Measurements from ENCODE around the gene SLC11A2. TPM values are rescaled to one million over a fixed set of nuclear protein-coding genes. Genes with fewer than 3 reads are reported as not detected.
"Not testable (repeated sequence)": the region's sequence is repeated elsewhere in the genome, so short reads cannot be mapped to it uniquely, and the experiment has no call there.

The SLC11A2 gene
- polyA plus RNA-seq, 2 donors = 18.0 to 19.5 TPM

DNA sequence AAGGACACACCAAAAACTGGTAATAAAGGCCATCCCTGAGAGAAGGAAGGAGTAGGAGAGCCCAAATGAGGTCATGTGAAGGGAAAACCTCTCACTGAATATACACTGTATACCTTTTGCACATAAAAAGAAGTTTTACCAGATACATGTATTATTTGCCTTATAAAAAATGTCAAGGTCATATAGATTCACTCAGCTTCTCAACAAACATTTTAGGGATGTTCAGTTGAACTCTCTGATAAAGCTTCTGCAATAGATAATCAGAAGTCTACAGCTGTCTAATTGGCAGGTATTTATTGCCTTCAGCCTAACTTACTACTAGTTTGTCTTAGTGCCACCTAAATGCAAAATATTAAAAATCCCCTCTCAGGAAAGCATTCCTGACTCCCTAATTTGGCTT lies 8.7 kb downstream of the SLC11A2 start:
- Histone ChIP-seq H3K9me3 (ENCODE audit: control insufficient read depth in 2 of 2, insufficient read depth in 1 of 2, low read depth in 1 of 2, low read length in 1 of 2) (no peaks in the 10 kb centered on the region), H3K4me3 (ENCODE audit: low read depth in 1 of 2, low read length in 2 of 2) (no peak overlapping the region), H3K27me3 (ENCODE audit: control insufficient read depth in 1 of 2, insufficient read depth in 2 of 2, low read length in 2 of 2) (no peaks in the 10 kb centered on the region), H3K36me3 (ENCODE audit: control insufficient read depth in 2 of 2, insufficient read depth in 2 of 2, low read length in 1 of 2) (no peaks in the 10 kb centered on the region), H3K4me1 (ENCODE audit: control insufficient read depth in 2 of 2, insufficient read depth in 2 of 2, low read length in 1 of 2) (no peaks in the 10 kb centered on the region), H3K27ac (ENCODE audit: low read depth in 2 of 2, low read length in 1 of 2) (no peak overlapping the region)

DNA sequence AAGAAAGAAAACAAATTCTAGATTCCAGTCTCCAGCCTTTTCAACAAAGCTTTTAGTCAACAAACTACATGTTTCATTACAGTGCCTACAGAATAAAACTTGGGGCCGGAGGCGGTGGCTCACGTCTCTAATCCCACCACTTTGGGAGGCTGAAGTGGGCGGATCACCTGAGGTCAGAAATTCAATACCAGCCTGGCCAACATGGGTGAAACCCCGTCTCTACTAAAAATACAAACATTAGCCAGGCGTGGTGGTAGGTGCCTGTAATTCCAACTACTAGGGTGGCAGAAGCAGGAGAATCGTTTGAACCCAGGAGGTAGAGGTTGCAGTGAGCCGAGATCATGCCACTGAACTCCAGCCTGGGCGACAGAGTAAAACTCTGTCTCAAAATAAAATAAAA lies 11.7 kb downstream of the SLC11A2 start:
- H3K36me3 ChIP-seq (ENCODE audit: control insufficient read depth in 2 of 2, insufficient read depth in 2 of 2, low read length in 1 of 2); H3K27ac ChIP-seq (ENCODE audit: low read depth in 2 of 2, low read length in 1 of 2); H3K4me3 ChIP-seq (ENCODE audit: low read depth in 1 of 2, low read length in 2 of 2); H3K9me3 ChIP-seq (ENCODE audit: control insufficient read depth in 2 of 2, insufficient read depth in 1 of 2, low read depth in 1 of 2, low read length in 1 of 2); H3K4me1 ChIP-seq (ENCODE audit: control insufficient read depth in 2 of 2, insufficient read depth in 2 of 2, low read length in 1 of 2); H3K27me3 ChIP-seq (ENCODE audit: control insufficient read depth in 1 of 2, insufficient read depth in 2 of 2, low read length in 2 of 2): not testable (repeated sequence)
- WGBS, 2 donors = 86 to 90% methylated on average over 9 of the region's 9 CpGs

- Histone ChIP-seq H3K4me1 (ENCODE audit: control insufficient read depth in 2 of 2, insufficient read depth in 2 of 2, low read length in 1 of 2) (no peaks in the 10 kb centered on the region), H3K36me3 (ENCODE audit: control insufficient read depth in 2 of 2, insufficient read depth in 2 of 2, low read length in 1 of 2) (no peaks in the 10 kb centered on the region), H3K27ac (ENCODE audit: low read depth in 2 of 2, low read length in 1 of 2) (no peak overlapping the region), H3K4me3 (ENCODE audit: low read depth in 1 of 2, low read length in 2 of 2) (no peak overlapping the region), H3K27me3 (ENCODE audit: control insufficient read depth in 1 of 2, insufficient read depth in 2 of 2, low read length in 2 of 2) (no peaks in the 10 kb centered on the region), H3K9me3 (ENCODE audit: control insufficient read depth in 2 of 2, insufficient read depth in 1 of 2, low read depth in 1 of 2, low read length in 1 of 2) (no peaks in the 10 kb centered on the region)
- 75 to 81% methylated on average over 7 of the region's 7 CpGs for WGBS, 2 donors
Measured at GRCh38 chr12:51013441-51013840, 12.7 kb downstream of the SLC11A2 start.

GRCh38 chr12:51012570-51013236 lies 13.5 kb downstream of the SLC11A2 start:
- Histone ChIP-seq H3K36me3 (ENCODE audit: control insufficient read depth in 2 of 2, insufficient read depth in 2 of 2, low read length in 1 of 2) (no peaks in the 10 kb centered on the region), H3K4me1 (ENCODE audit: control insufficient read depth in 2 of 2, insufficient read depth in 2 of 2, low read length in 1 of 2) (no peaks in the 10 kb centered on the region), H3K27ac (ENCODE audit: low read depth in 2 of 2, low read length in 1 of 2) (no peak overlapping the region), H3K4me3 (ENCODE audit: low read depth in 1 of 2, low read length in 2 of 2) (no peak overlapping the region), H3K9me3 (ENCODE audit: control insufficient read depth in 2 of 2, insufficient read depth in 1 of 2, low read depth in 1 of 2, low read length in 1 of 2) (no peaks in the 10 kb centered on the region), H3K27me3 (ENCODE audit: control insufficient read depth in 1 of 2, insufficient read depth in 2 of 2, low read length in 2 of 2) (no peaks in the 10 kb centered on the region)
- 80 to 84% methylated on average over 5 of the region's 5 CpGs for WGBS, 2 donors

DNA sequence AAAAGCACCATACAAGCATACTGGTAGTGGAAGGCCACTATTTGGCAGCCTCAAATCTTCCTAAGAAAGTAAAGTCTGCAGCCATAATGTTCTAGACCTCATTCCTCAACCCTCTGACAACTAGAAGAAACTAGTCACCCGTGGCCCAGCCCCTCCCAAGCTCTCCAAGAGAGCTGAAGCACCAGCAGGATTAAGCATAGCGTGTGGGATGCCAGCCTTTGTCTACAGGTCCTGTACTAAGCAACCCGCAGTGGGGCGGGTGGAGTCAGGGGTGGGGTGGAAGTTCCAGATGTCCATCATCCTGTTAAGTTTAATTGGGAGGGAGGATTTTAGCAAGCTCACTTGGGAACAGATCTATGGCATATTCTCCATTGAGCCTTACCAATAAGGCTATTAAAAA lies 14.2 kb downstream of the SLC11A2 start:
- 41 to 56% methylated on average over 4 of the region's 4 CpGs for WGBS, 2 donors

DNA sequence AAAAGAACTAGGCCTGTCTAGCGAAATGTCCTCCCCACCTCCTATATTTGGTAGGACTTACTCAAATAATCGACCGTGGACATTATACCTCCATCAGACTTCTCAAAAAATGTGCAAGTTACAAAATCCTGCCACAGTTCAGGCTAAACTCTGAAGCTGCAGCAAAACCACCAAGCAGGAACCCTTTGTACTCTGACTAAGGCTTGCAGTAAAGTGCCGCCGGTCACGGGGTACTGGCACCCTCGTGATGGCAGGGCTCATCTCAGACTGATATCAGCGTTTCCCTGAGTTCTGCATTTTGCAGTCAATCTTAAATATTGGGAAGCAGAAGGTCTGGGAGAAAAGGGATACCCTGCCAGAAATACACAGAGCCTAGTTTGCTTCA lies 17.1 kb downstream of the SLC11A2 start:
- 67 to 73% methylated on average over 8 of the region's 8 CpGs for WGBS, 2 donors
- Histone ChIP-seq H3K9me3 (ENCODE audit: control insufficient read depth in 2 of 2, insufficient read depth in 1 of 2, low read depth in 1 of 2, low read length in 1 of 2) (no peaks in the 10 kb centered on the region), H3K4me1 (ENCODE audit: control insufficient read depth in 2 of 2, insufficient read depth in 2 of 2, low read length in 1 of 2) (no peaks in the 10 kb centered on the region), H3K4me3 (ENCODE audit: low read depth in 1 of 2, low read length in 2 of 2) (no peak overlapping the region), H3K27ac (ENCODE audit: low read depth in 2 of 2, low read length in 1 of 2) (no peak overlapping the region), H3K36me3 (ENCODE audit: control insufficient read depth in 2 of 2, insufficient read depth in 2 of 2, low read length in 1 of 2) (peaks cover 3 to 5% of the 10 kb centered on the region in 2 donors), H3K27me3 (ENCODE audit: control insufficient read depth in 1 of 2, insufficient read depth in 2 of 2, low read length in 2 of 2) (no peaks in the 10 kb centered on the region)

More for the DNA sequence above, 14.2 kb downstream of the SLC11A2 start:
- Histone ChIP-seq H3K27ac (ENCODE audit: low read depth in 2 of 2, low read length in 1 of 2) (no peak overlapping the region), H3K4me3 (ENCODE audit: low read depth in 1 of 2, low read length in 2 of 2) (no peak overlapping the region), H3K4me1 (ENCODE audit: control insufficient read depth in 2 of 2, insufficient read depth in 2 of 2, low read length in 1 of 2) (no peaks in the 10 kb centered on the region), H3K36me3 (ENCODE audit: control insufficient read depth in 2 of 2, insufficient read depth in 2 of 2, low read length in 1 of 2) (no peaks in the 10 kb centered on the region), H3K27me3 (ENCODE audit: control insufficient read depth in 1 of 2, insufficient read depth in 2 of 2, low read length in 2 of 2) (no peaks in the 10 kb centered on the region), H3K9me3 (ENCODE audit: control insufficient read depth in 2 of 2, insufficient read depth in 1 of 2, low read depth in 1 of 2, low read length in 1 of 2) (no peaks in the 10 kb centered on the region)

GRCh38 chr12:51008329-51009055 lies 17.7 kb downstream of the SLC11A2 start:
- H3K27me3 ChIP-seq (ENCODE audit: control insufficient read depth in 1 of 2, insufficient read depth in 2 of 2, low read length in 2 of 2) = no peaks in the 10 kb centered on the region
- 89 to 92% methylated on average over 1 of the region's 1 CpG for WGBS, 2 donors
- H3K36me3 ChIP-seq (ENCODE audit: control insufficient read depth in 2 of 2, insufficient read depth in 2 of 2, low read length in 1 of 2) = peaks cover 3 to 5% of the 10 kb centered on the region in 2 donors
- H3K27ac ChIP-seq (ENCODE audit: low read depth in 2 of 2, low read length in 1 of 2) = no peak overlapping the region
- H3K4me3 ChIP-seq (ENCODE audit: low read depth in 1 of 2, low read length in 2 of 2) = no peak overlapping the region
- no peaks in the 10 kb centered on the region for H3K9me3 ChIP-seq (ENCODE audit: control insufficient read depth in 2 of 2, insufficient read depth in 1 of 2, low read depth in 1 of 2, low read length in 1 of 2)
- H3K4me1 ChIP-seq (ENCODE audit: control insufficient read depth in 2 of 2, insufficient read depth in 2 of 2, low read length in 1 of 2) = no peaks in the 10 kb centered on the region

DNA sequence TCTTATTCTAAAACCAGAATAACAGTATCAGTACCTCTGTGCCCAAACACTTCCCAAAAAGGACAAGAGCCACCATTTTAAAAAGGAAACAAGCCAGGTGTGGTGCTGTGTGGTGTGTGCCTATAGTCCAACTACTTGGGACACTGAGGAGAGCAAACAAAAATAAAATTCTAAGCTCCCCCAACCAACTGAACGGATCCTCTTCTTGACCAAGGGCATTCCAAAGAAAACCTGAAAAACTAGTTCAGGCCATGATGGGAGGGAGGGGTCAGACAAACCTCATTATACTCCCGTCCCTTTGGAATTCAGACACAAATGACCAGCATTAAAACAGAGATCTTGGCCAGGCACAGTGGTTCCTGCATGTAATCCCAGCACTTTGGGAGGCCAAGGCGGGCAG lies 20.5 kb downstream of the SLC11A2 start:
- Histone ChIP-seq H3K4me1 (ENCODE audit: control insufficient read depth in 2 of 2, insufficient read depth in 2 of 2, low read length in 1 of 2) (no peaks in the 10 kb centered on the region), H3K27ac (ENCODE audit: low read depth in 2 of 2, low read length in 1 of 2) (no peak overlapping the region), H3K36me3 (ENCODE audit: control insufficient read depth in 2 of 2, insufficient read depth in 2 of 2, low read length in 1 of 2) (peaks cover 5 to 7% of the 10 kb centered on the region in 2 donors), H3K9me3 (ENCODE audit: control insufficient read depth in 2 of 2, insufficient read depth in 1 of 2, low read depth in 1 of 2, low read length in 1 of 2) (no peaks in the 10 kb centered on the region), H3K27me3 (ENCODE audit: control insufficient read depth in 1 of 2, insufficient read depth in 2 of 2, low read length in 2 of 2) (no peaks in the 10 kb centered on the region), H3K4me3 (ENCODE audit: low read depth in 1 of 2, low read length in 2 of 2) (no peak overlapping the region)
- 58 to 62% methylated on average over 3 of the region's 3 CpGs for WGBS, 2 donors

GRCh38 chr12:51005030-51005429 lies 21.2 kb downstream of the SLC11A2 start:
- Histone ChIP-seq H3K4me1 (ENCODE audit: control insufficient read depth in 2 of 2, insufficient read depth in 2 of 2, low read length in 1 of 2) (no peaks in the 10 kb centered on the region), H3K9me3 (ENCODE audit: control insufficient read depth in 2 of 2, insufficient read depth in 1 of 2, low read depth in 1 of 2, low read length in 1 of 2) (no peaks in the 10 kb centered on the region), H3K27me3 (ENCODE audit: control insufficient read depth in 1 of 2, insufficient read depth in 2 of 2, low read length in 2 of 2) (no peaks in the 10 kb centered on the region), H3K36me3 (ENCODE audit: control insufficient read depth in 2 of 2, insufficient read depth in 2 of 2, low read length in 1 of 2) (peaks cover 5 to 7% of the 10 kb centered on the region in 2 donors), H3K4me3 (ENCODE audit: low read depth in 1 of 2, low read length in 2 of 2) (no peak overlapping the region), H3K27ac (ENCODE audit: low read depth in 2 of 2, low read length in 1 of 2) (no peak overlapping the region)
- WGBS, 2 donors = 89 to 90% methylated on average over 3 of the region's 3 CpGs

- H3K27me3 ChIP-seq (ENCODE audit: control insufficient read depth in 1 of 2, insufficient read depth in 2 of 2, low read length in 2 of 2) = no peaks in the 10 kb centered on the region
- WGBS, 2 donors = 78 to 84% methylated on average over 6 of the region's 6 CpGs
- no peak overlapping the region for H3K27ac ChIP-seq (ENCODE audit: low read depth in 2 of 2, low read length in 1 of 2)
- no peaks in the 10 kb centered on the region for H3K4me1 ChIP-seq (ENCODE audit: control insufficient read depth in 2 of 2, insufficient read depth in 2 of 2, low read length in 1 of 2)
- H3K9me3 ChIP-seq (ENCODE audit: control insufficient read depth in 2 of 2, insufficient read depth in 1 of 2, low read depth in 1 of 2, low read length in 1 of 2) = no peaks in the 10 kb centered on the region
- no peak overlapping the region for H3K4me3 ChIP-seq (ENCODE audit: low read depth in 1 of 2, low read length in 2 of 2)
- H3K36me3 ChIP-seq (ENCODE audit: control insufficient read depth in 2 of 2, insufficient read depth in 2 of 2, low read length in 1 of 2) = peaks cover 5 to 7% of the 10 kb centered on the region in 2 donors
Measured at GRCh38 chr12:51004504-51004903, 21.7 kb downstream of the SLC11A2 start.
